Dendritic cell treated with granulocyte-macrophage colony-stimulating factor and Interleukin-4, amounts not matched to agents 40 ng/mL and 50 ng/mL, for 4 days (primary cell): ENCODE results near the gene USP48.
A peak's percentile ranks its signal among the peaks of the same experiment; 100 is the strongest.

Experiments
- H3K27ac Mint-ChIP-seq: one replicate; pipeline ENCODE4 v1.8.0; 2022; ENCODE audit warnings: mild to moderate bottlenecking, mixed read lengths
- H3K27me3 Mint-ChIP-seq: one replicate; pipeline ENCODE4 v1.8.0; 2022; ENCODE audit warnings: mild to moderate bottlenecking, mixed read lengths
- H3K36me3 Mint-ChIP-seq: one replicate; pipeline ENCODE4 v1.8.0; 2022; ENCODE audit warnings: low read depth, mixed read lengths
- H3K4me1 Mint-ChIP-seq: one replicate; pipeline ENCODE4 v1.8.0; 2022; ENCODE audit warnings: low read depth, mixed read lengths
- H3K4me3 Mint-ChIP-seq: one replicate; pipeline ENCODE4 v1.8.0; 2022; ENCODE audit warnings: mild to moderate bottlenecking, moderate library complexity, mixed read lengths
- H3K9me3 Mint-ChIP-seq: one replicate; pipeline ENCODE4 v1.8.0; 2022; ENCODE audit warnings: mixed read lengths
- intact Hi-C: fragments of 100-400 bp; cut with micrococcal nuclease; formaldehyde crosslinking; loops from one replicate; pipeline ENCODE4 v1.15.0; 2022

Gene USP48

GRCh38 chr1:21823206-21823979 is 40.4 kb upstream of the USP48 start:
- intact Hi-C loops = no loop called here
- Mint-ChIP-seq H3K27ac (peak overlapping the region; percentile 20), H3K27me3 (peaks cover 5% of the 10 kb centered on the region), H3K36me3 (peaks cover 54% of the 10 kb centered on the region), H3K4me1 (peaks cover 23% of the 10 kb centered on the region), H3K9me3 (no peaks in the 10 kb centered on the region), H3K4me3 (no peak overlapping the region)

- H3K27me3 Mint-ChIP-seq = peaks cover 5% of the 10 kb centered on the region
- H3K27ac Mint-ChIP-seq = no peak overlapping the region
- peaks cover 24% of the 10 kb centered on the region for H3K4me1 Mint-ChIP-seq
- H3K9me3 Mint-ChIP-seq = no peaks in the 10 kb centered on the region
- no peak overlapping the region for H3K4me3 Mint-ChIP-seq
- peaks cover 43% of the 10 kb centered on the region for H3K36me3 Mint-ChIP-seq
- intact Hi-C loops = no loop called here
Observed at GRCh38 chr1:21822349-21822748, 39.4 kb upstream of the USP48 start.

GRCh38 chr1:21821385-21822019 is 38.6 kb upstream of the USP48 start:
- Mint-ChIP-seq H3K27ac (no peak overlapping the region), H3K4me3 (no peak overlapping the region), H3K27me3 (peaks cover 5% of the 10 kb centered on the region), H3K4me1 (peaks cover 31% of the 10 kb centered on the region), H3K9me3 (no peaks in the 10 kb centered on the region), H3K36me3 (peaks cover 35% of the 10 kb centered on the region)
- intact Hi-C loops = no loop called here

- Mint-ChIP-seq H3K9me3 (no peaks in the 10 kb centered on the region), H3K36me3 (peaks cover 28% of the 10 kb centered on the region), H3K4me3 (no peak overlapping the region)
Observed at GRCh38 chr1:21820597-21821232, 37.8 kb upstream of the USP48 start.

GRCh38 chr1:21818656-21819055 is 35.7 kb upstream of the USP48 start:
- Mint-ChIP-seq H3K9me3 (no peaks in the 10 kb centered on the region), H3K27me3 (peaks cover 7% of the 10 kb centered on the region), H3K4me1 (peaks cover 43% of the 10 kb centered on the region), H3K36me3 (peaks cover 18% of the 10 kb centered on the region), H3K27ac (no peak overlapping the region), H3K4me3 (no peak overlapping the region)
- intact Hi-C loops = no loop called here

More at GRCh38 chr1:21820597-21821232, 37.8 kb upstream of the USP48 start:
- Mint-ChIP-seq H3K27me3 (peaks cover 5% of the 10 kb centered on the region), H3K4me1 (peaks cover 39% of the 10 kb centered on the region), H3K27ac (no peak overlapping the region)
- intact Hi-C loops = no loop called here

GRCh38 chr1:21816602-21817302 is 33.8 kb upstream of the USP48 start:
- peak overlapping the region; percentile 68 for H3K27ac Mint-ChIP-seq
- intact Hi-C loops = no loop called here

GRCh38 chr1:21815724-21816321 is 32.9 kb upstream of the USP48 start:
- no peaks in the 10 kb centered on the region for H3K9me3 Mint-ChIP-seq
- no peak overlapping the region for H3K4me3 Mint-ChIP-seq
- H3K36me3 Mint-ChIP-seq = no peaks in the 10 kb centered on the region
- H3K27me3 Mint-ChIP-seq = peaks cover 15% of the 10 kb centered on the region
- H3K27ac Mint-ChIP-seq = peak overlapping the region; percentile 68
- H3K4me1 Mint-ChIP-seq = peaks cover 42% of the 10 kb centered on the region
- intact Hi-C loops = loop anchor here (2.0 kb wide), 1 partner anchor 33 kb away; the partner anchor contains the start of gene USP48

More at GRCh38 chr1:21816602-21817302, 33.8 kb upstream of the USP48 start:
- H3K4me1 Mint-ChIP-seq = peaks cover 37% of the 10 kb centered on the region
- H3K9me3 Mint-ChIP-seq = no peaks in the 10 kb centered on the region
- H3K27me3 Mint-ChIP-seq = peaks cover 15% of the 10 kb centered on the region
- H3K4me3 Mint-ChIP-seq = no peak overlapping the region
- peaks cover 1% of the 10 kb centered on the region for H3K36me3 Mint-ChIP-seq

GRCh38 chr1:21814981-21815582 is 32.1 kb upstream of the USP48 start:
- Mint-ChIP-seq H3K4me1 (peaks cover 42% of the 10 kb centered on the region), H3K27ac (peak overlapping the region; percentile 5), H3K27me3 (peaks cover 15% of the 10 kb centered on the region), H3K4me3 (peak overlapping the region; percentile 8), H3K9me3 (no peaks in the 10 kb centered on the region), H3K36me3 (no peaks in the 10 kb centered on the region)
- intact Hi-C loops = loop anchor here (2.0 kb wide), 1 partner anchor 32 kb away; the partner anchor contains the start of gene USP48

- H3K27ac Mint-ChIP-seq = no peak overlapping the region
- H3K4me1 Mint-ChIP-seq = peaks cover 42% of the 10 kb centered on the region
- H3K27me3 Mint-ChIP-seq = peaks cover 15% of the 10 kb centered on the region
- intact Hi-C loops = loop anchor here (2.0 kb wide), 1 partner anchor 32 kb away; the partner anchor contains the start of gene USP48
- H3K9me3 Mint-ChIP-seq = no peaks in the 10 kb centered on the region
- H3K4me3 Mint-ChIP-seq = peak overlapping the region; percentile 59
- H3K36me3 Mint-ChIP-seq = no peaks in the 10 kb centered on the region
Observed at GRCh38 chr1:21814241-21814918, 31.4 kb upstream of the USP48 start.

GRCh38 chr1:21813542-21813941 is 30.6 kb upstream of the USP48 start:
- Mint-ChIP-seq H3K4me3 (no peak overlapping the region), H3K27me3 (peaks cover 15% of the 10 kb centered on the region), H3K27ac (no peak overlapping the region), H3K36me3 (no peaks in the 10 kb centered on the region), H3K9me3 (no peaks in the 10 kb centered on the region), H3K4me1 (peaks cover 37% of the 10 kb centered on the region)
- intact Hi-C loops = loop anchor here (2.0 kb wide), 1 partner anchor 25 kb away; no protein-coding TSS in a partner anchor

- H3K27ac Mint-ChIP-seq = no peak within 1 kb of the TSS
- H3K9me3 Mint-ChIP-seq = no peaks in the 10 kb centered on the region
- no peak within 1 kb of the TSS for H3K4me3 Mint-ChIP-seq
- intact Hi-C loops = loop anchor here (2.0 kb wide), 1 partner anchor 27 kb away; no protein-coding TSS in a partner anchor
- peaks cover 15% of the 10 kb centered on the region for H3K27me3 Mint-ChIP-seq
- H3K4me1 Mint-ChIP-seq = peaks cover 31% of the 10 kb centered on the region
- H3K36me3 Mint-ChIP-seq = no peaks in the 10 kb centered on the region
Observed at GRCh38 chr1:21811875-21812305, 28.9 kb upstream of the USP48 start, which contains the start of gene LDLRAD2. Gene LDLRAD2 (plus strand): TSS chr1:21812265. CDS start chr1:21812452, 187 bp downstream.

- no peak overlapping the region for H3K4me3 Mint-ChIP-seq
Observed at GRCh38 chr1:21804536-21804935, 21.6 kb upstream of the USP48 start.

More at GRCh38 chr1:21804536-21804935, 21.6 kb upstream of the USP48 start:
- H3K27me3 Mint-ChIP-seq = no peaks in the 10 kb centered on the region
- no peaks in the 10 kb centered on the region for H3K9me3 Mint-ChIP-seq
- intact Hi-C loops = no loop called here
- H3K4me1 Mint-ChIP-seq = no peaks in the 10 kb centered on the region
- no peak overlapping the region for H3K27ac Mint-ChIP-seq
- no peaks in the 10 kb centered on the region for H3K36me3 Mint-ChIP-seq
